ENCODE results near the gene BRIX1. TPM values are rescaled to one million over a fixed set of nuclear protein-coding genes. Genes with fewer than 3 reads are reported as not detected.

Gene BRIX1
- polyA plus RNA-seq, 2 donors: 14.9 to 25.6 TPM

GRCh38 chr5:34889394-34889793, 26.1 kb upstream of the BRIX1 start:
- no peak overlapping the region for H3K4me3 ChIP-seq (ENCODE audit: low read depth in 1 of 2, low read length in 2 of 2)
- no peaks in the 10 kb centered on the region for H3K27me3 ChIP-seq (ENCODE audit: control insufficient read depth in 1 of 2, insufficient read depth in 2 of 2, low read length in 2 of 2)
- H3K36me3 ChIP-seq (ENCODE audit: control insufficient read depth in 2 of 2, insufficient read depth in 2 of 2, low read length in 1 of 2): no peaks in the 10 kb centered on the region
- no peaks in the 10 kb centered on the region for H3K9me3 ChIP-seq (ENCODE audit: control insufficient read depth in 2 of 2, insufficient read depth in 1 of 2, low read depth in 1 of 2, low read length in 1 of 2)
- H3K27ac ChIP-seq (ENCODE audit: low read depth in 2 of 2, low read length in 1 of 2): no peak overlapping the region
- H3K4me1 ChIP-seq (ENCODE audit: control insufficient read depth in 2 of 2, insufficient read depth in 2 of 2, low read length in 1 of 2): no peaks in the 10 kb centered on the region
- 94 to 96% methylated on average over 1 of the region's 1 CpG for WGBS, 2 donors

- Histone ChIP-seq H3K4me3 (ENCODE audit: low read depth in 1 of 2, low read length in 2 of 2) (no peak overlapping the region), H3K9me3 (ENCODE audit: control insufficient read depth in 2 of 2, insufficient read depth in 1 of 2, low read depth in 1 of 2, low read length in 1 of 2) (no peaks in the 10 kb centered on the region), H3K4me1 (ENCODE audit: control insufficient read depth in 2 of 2, insufficient read depth in 2 of 2, low read length in 1 of 2) (no peaks in the 10 kb centered on the region), H3K27ac (ENCODE audit: low read depth in 2 of 2, low read length in 1 of 2) (no peak overlapping the region), H3K36me3 (ENCODE audit: control insufficient read depth in 2 of 2, insufficient read depth in 2 of 2, low read length in 1 of 2) (no peaks in the 10 kb centered on the region), H3K27me3 (ENCODE audit: control insufficient read depth in 1 of 2, insufficient read depth in 2 of 2, low read length in 2 of 2) (no peaks in the 10 kb centered on the region)
- WGBS, 2 donors: 73 to 77% methylated on average over 5 of the region's 5 CpGs
These were observed 23.5 kb upstream of the BRIX1 start for GRCh38 chr5:34891981-34892380.

- Histone ChIP-seq H3K27me3 (ENCODE audit: control insufficient read depth in 1 of 2, insufficient read depth in 2 of 2, low read length in 2 of 2) (no peaks in the 10 kb centered on the region), H3K4me1 (ENCODE audit: control insufficient read depth in 2 of 2, insufficient read depth in 2 of 2, low read length in 1 of 2) (no peaks in the 10 kb centered on the region), H3K4me3 (ENCODE audit: low read depth in 1 of 2, low read length in 2 of 2) (no peak overlapping the region), H3K9me3 (ENCODE audit: control insufficient read depth in 2 of 2, insufficient read depth in 1 of 2, low read depth in 1 of 2, low read length in 1 of 2) (no peaks in the 10 kb centered on the region), H3K27ac (ENCODE audit: low read depth in 2 of 2, low read length in 1 of 2) (no peak overlapping the region), H3K36me3 (ENCODE audit: control insufficient read depth in 2 of 2, insufficient read depth in 2 of 2, low read length in 1 of 2) (no peaks in the 10 kb centered on the region)
- WGBS, 2 donors: 89% methylated on average over 6 of the region's 6 CpGs
These were observed 23.1 kb upstream of the BRIX1 start for GRCh38 chr5:34892414-34892813.

- H3K27me3 ChIP-seq (ENCODE audit: control insufficient read depth in 1 of 2, insufficient read depth in 2 of 2, low read length in 2 of 2): no peaks in the 10 kb centered on the region
- no peak overlapping the region for H3K4me3 ChIP-seq (ENCODE audit: low read depth in 1 of 2, low read length in 2 of 2)
- no peak overlapping the region for H3K27ac ChIP-seq (ENCODE audit: low read depth in 2 of 2, low read length in 1 of 2)
- no peaks in the 10 kb centered on the region for H3K36me3 ChIP-seq (ENCODE audit: control insufficient read depth in 2 of 2, insufficient read depth in 2 of 2, low read length in 1 of 2)
- 89 to 98% methylated on average over 1 of the region's 1 CpG for WGBS, 2 donors
- no peaks in the 10 kb centered on the region for H3K9me3 ChIP-seq (ENCODE audit: control insufficient read depth in 2 of 2, insufficient read depth in 1 of 2, low read depth in 1 of 2, low read length in 1 of 2)
- no peaks in the 10 kb centered on the region for H3K4me1 ChIP-seq (ENCODE audit: control insufficient read depth in 2 of 2, insufficient read depth in 2 of 2, low read length in 1 of 2)
These were observed 20.8 kb upstream of the BRIX1 start for GRCh38 chr5:34894716-34895115.

DNA sequence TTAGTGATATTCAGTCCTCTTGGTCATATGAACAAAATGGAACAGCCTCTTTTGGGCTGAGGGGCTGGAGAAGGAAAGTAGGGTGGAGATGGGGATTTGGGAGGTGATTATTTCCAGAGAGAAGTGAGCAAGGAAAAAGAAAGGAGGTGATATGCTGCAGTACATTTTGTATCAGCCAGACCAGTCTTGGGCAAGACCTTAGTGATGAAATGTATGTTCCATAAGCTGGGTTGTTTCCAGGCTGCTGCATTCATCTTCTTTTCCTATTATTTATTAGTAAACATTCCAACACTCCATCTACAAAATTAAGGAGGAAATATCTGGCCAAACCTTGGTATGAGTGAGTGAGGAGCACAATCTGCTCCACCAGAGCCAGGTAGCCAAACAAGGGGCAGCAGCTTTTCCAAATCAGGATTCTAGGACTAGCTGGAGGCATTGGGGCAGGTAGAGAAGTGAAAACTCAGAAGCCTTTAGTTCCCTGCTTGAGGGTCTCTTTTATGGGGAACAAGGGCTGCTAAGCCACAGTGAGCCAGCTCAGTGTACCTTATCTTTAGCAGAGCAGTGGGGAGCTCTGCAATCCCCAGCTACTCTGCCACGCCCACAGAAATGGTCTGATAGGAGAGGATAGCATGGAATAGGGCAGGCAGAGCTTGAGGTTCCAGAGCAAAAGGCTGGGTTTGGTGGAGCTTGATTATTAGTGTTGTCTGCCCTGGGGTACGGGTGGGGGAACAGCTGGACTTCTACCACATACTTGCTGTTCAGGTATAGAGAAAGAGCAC, 19.7 kb upstream of the BRIX1 start:
- Histone ChIP-seq H3K4me3 (ENCODE audit: low read depth in 1 of 2, low read length in 2 of 2) (no peak overlapping the region), H3K27ac (ENCODE audit: low read depth in 2 of 2, low read length in 1 of 2) (no peak overlapping the region), H3K36me3 (ENCODE audit: control insufficient read depth in 2 of 2, insufficient read depth in 2 of 2, low read length in 1 of 2) (no peaks in the 10 kb centered on the region), H3K9me3 (ENCODE audit: control insufficient read depth in 2 of 2, insufficient read depth in 1 of 2, low read depth in 1 of 2, low read length in 1 of 2) (no peaks in the 10 kb centered on the region), H3K4me1 (ENCODE audit: control insufficient read depth in 2 of 2, insufficient read depth in 2 of 2, low read length in 1 of 2) (no peaks in the 10 kb centered on the region), H3K27me3 (ENCODE audit: control insufficient read depth in 1 of 2, insufficient read depth in 2 of 2, low read length in 2 of 2) (no peaks in the 10 kb centered on the region)
- 79 to 87% methylated on average over 2 of the region's 2 CpGs for WGBS, 2 donors

- no peak overlapping the region for H3K4me3 ChIP-seq (ENCODE audit: low read depth in 1 of 2, low read length in 2 of 2)
- H3K27ac ChIP-seq (ENCODE audit: low read depth in 2 of 2, low read length in 1 of 2): no peak overlapping the region
- no peaks in the 10 kb centered on the region for H3K4me1 ChIP-seq (ENCODE audit: control insufficient read depth in 2 of 2, insufficient read depth in 2 of 2, low read length in 1 of 2)
- H3K36me3 ChIP-seq (ENCODE audit: control insufficient read depth in 2 of 2, insufficient read depth in 2 of 2, low read length in 1 of 2): no peaks in the 10 kb centered on the region
- H3K9me3 ChIP-seq (ENCODE audit: control insufficient read depth in 2 of 2, insufficient read depth in 1 of 2, low read depth in 1 of 2, low read length in 1 of 2): no peaks in the 10 kb centered on the region
- no peaks in the 10 kb centered on the region for H3K27me3 ChIP-seq (ENCODE audit: control insufficient read depth in 1 of 2, insufficient read depth in 2 of 2, low read length in 2 of 2)
These were observed 17.9 kb upstream of the BRIX1 start for GRCh38 chr5:34897646-34898045.

- no peak overlapping the region for H3K4me3 ChIP-seq (ENCODE audit: low read depth in 1 of 2, low read length in 2 of 2)
- no peaks in the 10 kb centered on the region for H3K36me3 ChIP-seq (ENCODE audit: control insufficient read depth in 2 of 2, insufficient read depth in 2 of 2, low read length in 1 of 2)
- H3K4me1 ChIP-seq (ENCODE audit: control insufficient read depth in 2 of 2, insufficient read depth in 2 of 2, low read length in 1 of 2): no peaks in the 10 kb centered on the region
- WGBS, 2 donors: 1 to 3% methylated on average over 3 of the region's 3 CpGs
- no peaks in the 10 kb centered on the region for H3K9me3 ChIP-seq (ENCODE audit: control insufficient read depth in 2 of 2, insufficient read depth in 1 of 2, low read depth in 1 of 2, low read length in 1 of 2)
- H3K27ac ChIP-seq (ENCODE audit: low read depth in 2 of 2, low read length in 1 of 2): no peak overlapping the region
- H3K27me3 ChIP-seq (ENCODE audit: control insufficient read depth in 1 of 2, insufficient read depth in 2 of 2, low read length in 2 of 2): no peaks in the 10 kb centered on the region
These were observed 17.1 kb upstream of the BRIX1 start for GRCh38 chr5:34898258-34898895.

- no peaks in the 10 kb centered on the region for H3K4me1 ChIP-seq (ENCODE audit: control insufficient read depth in 2 of 2, insufficient read depth in 2 of 2, low read length in 1 of 2)
- H3K27ac ChIP-seq (ENCODE audit: low read depth in 2 of 2, low read length in 1 of 2): no peak overlapping the region
- no peaks in the 10 kb centered on the region for H3K27me3 ChIP-seq (ENCODE audit: control insufficient read depth in 1 of 2, insufficient read depth in 2 of 2, low read length in 2 of 2)
- no peak overlapping the region for H3K4me3 ChIP-seq (ENCODE audit: low read depth in 1 of 2, low read length in 2 of 2)
- H3K9me3 ChIP-seq (ENCODE audit: control insufficient read depth in 2 of 2, insufficient read depth in 1 of 2, low read depth in 1 of 2, low read length in 1 of 2): no peaks in the 10 kb centered on the region
- no peaks in the 10 kb centered on the region for H3K36me3 ChIP-seq (ENCODE audit: control insufficient read depth in 2 of 2, insufficient read depth in 2 of 2, low read length in 1 of 2)
- WGBS, 2 donors: 82 to 88% methylated on average over 2 of the region's 2 CpGs
These were observed 16.4 kb upstream of the BRIX1 start for GRCh38 chr5:34899066-34899465.

DNA sequence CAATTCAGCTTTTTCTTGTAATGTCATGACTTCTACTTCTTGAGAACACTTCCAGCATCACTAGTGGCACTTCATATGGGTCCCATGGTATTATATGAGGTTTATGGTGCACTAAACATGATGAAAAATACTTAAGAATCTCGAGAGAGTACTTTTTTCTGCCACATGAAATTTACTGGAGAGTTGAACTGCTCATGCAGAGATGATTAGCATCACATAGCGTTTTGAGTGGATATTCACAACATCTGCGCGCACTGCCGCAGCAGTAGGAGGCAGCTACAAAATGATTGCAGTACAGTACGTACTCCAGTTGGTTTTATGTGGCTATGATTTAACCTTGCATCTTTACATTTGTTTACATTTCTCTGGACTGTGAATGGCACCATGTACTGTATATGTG, 14.9 kb upstream of the BRIX1 start:
- Histone ChIP-seq H3K4me3 (ENCODE audit: low read depth in 1 of 2, low read length in 2 of 2) (no peak overlapping the region), H3K27me3 (ENCODE audit: control insufficient read depth in 1 of 2, insufficient read depth in 2 of 2, low read length in 2 of 2) (no peaks in the 10 kb centered on the region), H3K9me3 (ENCODE audit: control insufficient read depth in 2 of 2, insufficient read depth in 1 of 2, low read depth in 1 of 2, low read length in 1 of 2) (no peaks in the 10 kb centered on the region), H3K36me3 (ENCODE audit: control insufficient read depth in 2 of 2, insufficient read depth in 2 of 2, low read length in 1 of 2) (no peaks in the 10 kb centered on the region), H3K27ac (ENCODE audit: low read depth in 2 of 2, low read length in 1 of 2) (no peak overlapping the region), H3K4me1 (ENCODE audit: control insufficient read depth in 2 of 2, insufficient read depth in 2 of 2, low read length in 1 of 2) (no peaks in the 10 kb centered on the region)
- 92 to 94% methylated on average over 6 of the region's 6 CpGs for WGBS, 2 donors

GRCh38 chr5:34903260-34903659, 12.3 kb upstream of the BRIX1 start:
- no peak overlapping the region for H3K27ac ChIP-seq (ENCODE audit: low read depth in 2 of 2, low read length in 1 of 2)

More at GRCh38 chr5:34903260-34903659, 12.3 kb upstream of the BRIX1 start:
- Histone ChIP-seq H3K4me3 (ENCODE audit: low read depth in 1 of 2, low read length in 2 of 2) (no peak overlapping the region), H3K4me1 (ENCODE audit: control insufficient read depth in 2 of 2, insufficient read depth in 2 of 2, low read length in 1 of 2) (no peaks in the 10 kb centered on the region), H3K9me3 (ENCODE audit: control insufficient read depth in 2 of 2, insufficient read depth in 1 of 2, low read depth in 1 of 2, low read length in 1 of 2) (no peaks in the 10 kb centered on the region), H3K36me3 (ENCODE audit: control insufficient read depth in 2 of 2, insufficient read depth in 2 of 2, low read length in 1 of 2) (no peaks in the 10 kb centered on the region), H3K27me3 (ENCODE audit: control insufficient read depth in 1 of 2, insufficient read depth in 2 of 2, low read length in 2 of 2) (no peaks in the 10 kb centered on the region)
- WGBS, 2 donors: 91 to 96% methylated on average over 1 of the region's 1 CpG

Measured in esophagus (tissue), 2 donors.